GM12892 (cell line): ENCODE measurements around the gene NUP93.

Experiments used
- POLR2A ChIP-seq: IDR thresholded peaks from 2 replicates; pipeline ENCODE4 v1.6.1; 2011; ENCODE audit warnings: low read depth, low read length, control low read depth
- TAF1 ChIP-seq: IDR thresholded peaks from 2 replicates; pipeline ENCODE4 v1.6.1; 2011; ENCODE audit warnings: low read depth, mild to moderate bottlenecking, control low read depth, low read length, borderline replicate concordance

GRCh38 chr16:56743840-56744239, 13.9 kb downstream of the NUP93 start:
- no peak for TF ChIP-seq TAF1
- no peak for TF ChIP-seq POLR2A
